H1 (cell line): ENCODE results near the gene REG3G. TPM values are rescaled to one million over a fixed set of nuclear protein-coding genes. Genes with fewer than 3 reads are reported as not detected.

Source experiments
- CTCF ChIA-PET: fragments of 300-600 bp; sonication (Branson Sonifier 250); formaldehyde crosslinking; loops from one replicate; lab custom pipeline; 2021; ENCODE audit not compliant: partially characterized antibody; lab: Charles Lee
- POLR2A ChIA-PET: fragments of 300-600 bp; sonication (Branson Sonifier 250); formaldehyde crosslinking; loops from one replicate; lab custom pipeline; 2021; ENCODE audit warnings: inconsistent platforms; ENCODE audit not compliant: partially characterized antibody; lab: Charles Lee
- DNase-seq, 2 experiments: peaks; one replicate each; pipeline versions ENCODE4 v3.0.0 to v3.0.0-alpha.2; 2010 to 2022; ENCODE audit warnings: low spot score in 2 of 2, low read depth in 1 of 2, mixed read lengths in 1 of 2
- FAIRE-seq: peaks from 2 replicates; lab custom pipeline; 2011; peaks lifted over from hg19 to GRCh38; lab: Jason Lieb, UNC
- H2AFZ ChIP-seq: 2 replicates; pipeline ENCODE4 v1.8.1; 2012; ENCODE audit warnings: low read length, inconsistent platforms
- H2AK5ac ChIP-seq: 2 replicates; pipeline ENCODE4 v1.6.1; 2013; ENCODE audit warnings: low read depth, low read length
- H2BK120ac ChIP-seq: replicated peaks from 2 replicates; pipeline ENCODE3; 2013; ENCODE audit warnings: low read depth, low read length, inconsistent platforms
- H2BK12ac ChIP-seq: 2 replicates; pipeline ENCODE4 v1.6.1; 2013; ENCODE audit warnings: low read depth, low read length
- H2BK15ac ChIP-seq: 2 replicates; pipeline ENCODE4 v1.6.1; 2013; ENCODE audit warnings: low read length
- H2BK20ac ChIP-seq: 2 replicates; pipeline ENCODE4 v1.6.1; 2013; ENCODE audit warnings: low read length
- H2BK5ac ChIP-seq: 2 replicates; pipeline ENCODE4 v1.6.1; 2013; ENCODE audit warnings: low read depth, low read length
- H3K14ac ChIP-seq: 2 replicates; pipeline ENCODE4 v1.6.1; 2013; ENCODE audit warnings: inconsistent platforms; ENCODE audit not compliant: insufficient read length
- H3K18ac ChIP-seq: 2 replicates; pipeline ENCODE4 v1.6.1; 2013; ENCODE audit warnings: low read length; ENCODE audit errors: extremely low read depth
- H3K23ac ChIP-seq: 2 replicates; pipeline ENCODE4 v1.6.1; 2013; ENCODE audit warnings: inconsistent platforms; ENCODE audit not compliant: insufficient read length
- H3K23me2 ChIP-seq: 2 replicates; pipeline ENCODE4 v1.6.1; 2013; ENCODE audit warnings: low read depth, low read length
- H3K27ac ChIP-seq: 2 replicates; pipeline ENCODE4 v1.6.1; 2011; ENCODE audit warnings: low read depth, low read length, inconsistent platforms
- H3K27me3 ChIP-seq, 4 experiments: replicated peaks in 1 of 4; 1 replicate in 1 of 4; 2 replicates in 3 of 4; pipeline versions ENCODE4 v1.6.1 to v1.8.1; 2011 to 2013; ENCODE audit warnings: low read length in 3 of 4, mild to moderate bottlenecking in 3 of 4, inconsistent platforms in 2 of 4, mixed read lengths in 2 of 4, moderate library complexity in 1 of 4; ENCODE audit not compliant: control insufficient read depth in 3 of 4, insufficient read depth in 3 of 4; ENCODE audit errors: extremely low read depth in 1 of 4
- H3K36me3 ChIP-seq, 4 experiments: 2 replicates each; pipeline versions ENCODE4 v1.6.1 to v1.8.1; 2011 to 2013; ENCODE audit warnings: mild to moderate bottlenecking in 4 of 4, low read length in 3 of 4, moderate library complexity in 2 of 4, control low read depth in 1 of 4, inconsistent platforms in 1 of 4; ENCODE audit not compliant: insufficient read depth in 4 of 4, control insufficient read depth in 2 of 4
- H3K4ac ChIP-seq: replicated peaks from 2 replicates; pipeline ENCODE3; 2013; ENCODE audit warnings: low read length, low read depth, mixed read lengths, inconsistent platforms; ENCODE audit not compliant: insufficient read length
- H3K4me1 ChIP-seq, 4 experiments: replicated peaks in 1 of 4; 1 replicate in 1 of 4; 2 replicates in 3 of 4; pipeline versions ENCODE4 v1.6.1 to v1.8.1; 2011 to 2013; ENCODE audit warnings: low read length in 3 of 4, inconsistent platforms in 2 of 4, mixed read lengths in 1 of 4; ENCODE audit not compliant: insufficient read depth in 4 of 4, control insufficient read depth in 3 of 4
- H3K4me2 ChIP-seq, 2 experiments: 2 replicates each; pipeline versions ENCODE4 v1.6.1 to v1.8.1; 2011 to 2013; ENCODE audit warnings: low read depth in 2 of 2, low read length in 2 of 2, control low read depth in 1 of 2, inconsistent platforms in 1 of 2, mild to moderate bottlenecking in 1 of 2; ENCODE audit not compliant: insufficient read depth in 1 of 2
- H3K4me3 ChIP-seq, 4 experiments: fragments of 200-600, 300-600 bp in 1 of 4; sonication (generic), shearing (Covaris generic), sonication (Bioruptor Twin) in 1 of 4; 2 replicates each; pipeline versions ENCODE4 v1.5.1 to v1.8.1; 2011 to 2016; ENCODE audit warnings: low read length in 4 of 4, low read depth in 3 of 4, control low read depth in 2 of 4, inconsistent platforms in 2 of 4, mild to moderate bottlenecking in 2 of 4, mixed read lengths in 1 of 4, moderate library complexity in 1 of 4; ENCODE audit not compliant: insufficient read depth in 2 of 4; ENCODE audit errors: extremely low read depth in 1 of 4
- H3K56ac ChIP-seq: replicated peaks from 2 replicates; pipeline ENCODE3; 2013; ENCODE audit warnings: low read depth, mild to moderate bottlenecking, mixed read lengths, low read length, inconsistent platforms; ENCODE audit not compliant: insufficient read length
- H3K79me1 ChIP-seq: 2 replicates; pipeline ENCODE4 v1.6.1; 2013; ENCODE audit warnings: low read depth, low read length, control low read depth
- H3K79me2 ChIP-seq, 2 experiments: 2 replicates each; pipeline versions ENCODE4 v1.6.1 to v1.8.1; 2012 to 2013; ENCODE audit warnings: low read length in 2 of 2, mild to moderate bottlenecking in 2 of 2, inconsistent platforms in 1 of 2; ENCODE audit not compliant: insufficient read depth in 2 of 2, control insufficient read depth in 1 of 2
- H3K9ac ChIP-seq, 4 experiments: replicated peaks in 1 of 4; 1 replicate in 1 of 4; 2 replicates in 3 of 4; pipeline versions ENCODE4 v1.6.1 to v1.8.1; 2011 to 2013; ENCODE audit warnings: low read depth in 3 of 4, low read length in 3 of 4, control low read depth in 2 of 4, mild to moderate bottlenecking in 2 of 4, moderate library complexity in 2 of 4, inconsistent platforms in 1 of 4; ENCODE audit errors: extremely low read depth in 1 of 4
- H3K9me3 ChIP-seq, 2 experiments: 2 replicates each; pipeline versions ENCODE4 v1.6.1 to v1.8.1; 2012 to 2013; ENCODE audit warnings: mild to moderate bottlenecking in 2 of 2, moderate library complexity in 2 of 2, control low read depth in 1 of 2, inconsistent platforms in 1 of 2, low read depth in 1 of 2, low read length in 1 of 2, mixed read lengths in 1 of 2; ENCODE audit not compliant: insufficient read depth in 2 of 2
- H4K20me1 ChIP-seq, 2 experiments: replicated peaks in 1 of 2; 2 replicates each; pipeline versions ENCODE3 to v1.8.1; 2011 to 2013; ENCODE audit warnings: inconsistent platforms in 2 of 2, low read length in 2 of 2, mild to moderate bottlenecking in 1 of 2; ENCODE audit not compliant: insufficient read depth in 2 of 2, control insufficient read depth in 1 of 2
- H4K5ac ChIP-seq: 2 replicates; pipeline ENCODE4 v1.6.1; 2013; ENCODE audit warnings: low read length, low read depth, mixed read lengths, inconsistent platforms; ENCODE audit not compliant: insufficient read length
- H4K8ac ChIP-seq: 2 replicates; pipeline ENCODE4 v1.8.0; 2013; ENCODE audit warnings: mild to moderate bottlenecking, moderate library complexity, low read length, inconsistent platforms; ENCODE audit not compliant: insufficient read depth; ENCODE audit errors: extremely low read depth
- H4K91ac ChIP-seq: replicated peaks from 2 replicates; pipeline ENCODE3; 2013; ENCODE audit warnings: low read length, mixed read lengths, inconsistent platforms; ENCODE audit not compliant: insufficient read length
- BACH1 ChIP-seq: IDR thresholded peaks from 2 replicates; pipeline ENCODE4 v1.6.1; 2012; ENCODE audit warnings: low read length, improper control_type of control experiment
- GTF2F1 ChIP-seq: IDR thresholded peaks from 2 replicates; pipeline ENCODE4 v1.6.1; 2012; ENCODE audit warnings: low read depth, low read length, improper control_type of control experiment, borderline replicate concordance
- NRF1 ChIP-seq: IDR thresholded peaks from 2 replicates; pipeline ENCODE4 v1.6.1; 2011; ENCODE audit warnings: mild to moderate bottlenecking, low read depth, low read length, improper control_type of control experiment
- TCF12 ChIP-seq: IDR thresholded peaks from 2 replicates; pipeline ENCODE4 v1.6.1; 2011; ENCODE audit warnings: low read depth, mild to moderate bottlenecking, low read length
- WGBS, 2 experiments: shearing (Covaris generic) in 1 of 2; methylation state at CpG; one replicate each; pipeline versions ENCODE4 v1.1.6 to v1.1.7; 2013 to 2015; ENCODE audit warnings: low lambda C conversion rate in 2 of 2, mixed read lengths in 2 of 2, inconsistent platforms in 1 of 2, low coverage in 1 of 2, missing lambda C conversion rate in 1 of 2; ENCODE audit not compliant: insufficient replicate concordance in 2 of 2, insufficient coverage in 1 of 2, insufficient read length in 1 of 2; ENCODE audit errors: extremely low coverage in 1 of 2, missing lambda C conversion rate in 1 of 2; 5-methylcytosine and 5-hydroxymethylcytosine counted together
- polyA plus RNA-seq, 7 experiments: library from polyadenylated mRNA; depleted of rRNA in 3 of 7; stranded (reverse) in 5 of 7; unstranded in 2 of 7; fragments of >200 nt in 5 of 7; fragments of 200-250 nt in 2 of 7; gene quantifications; 1 replicate in 5 of 7; 2 replicates in 1 of 7; 4 replicates in 1 of 7; pipeline versions ENCODE4 v1.2.1 to v1.2.3, GENCODE V29; 2011 to 2013; ENCODE audit warnings: missing spikeins in 2 of 7, mixed read lengths in 2 of 7
- total RNA-seq: library from RNA; stranded (reverse); fragmentation: NEBNext Ultra II Directional; extraction: Animal tissue kit (Norgen Biotek cat#: 25700); gene quantifications from 2 replicates; pipeline ENCODE4 v1.2.1, GENCODE V29; 2021
- TF ChIP-seq, protein P1 (sequence below): IDR thresholded peaks from 2 replicates; pipeline ENCODE4 v1.6.1; 2012; ENCODE audit warnings: inconsistent platforms

The REG3G gene
- total and polyA plus RNA-seq, 2 of the 8 experiments (the other 6 are each of a cell fraction or from before 2014, with no cell fraction given): not detected

DNA sequence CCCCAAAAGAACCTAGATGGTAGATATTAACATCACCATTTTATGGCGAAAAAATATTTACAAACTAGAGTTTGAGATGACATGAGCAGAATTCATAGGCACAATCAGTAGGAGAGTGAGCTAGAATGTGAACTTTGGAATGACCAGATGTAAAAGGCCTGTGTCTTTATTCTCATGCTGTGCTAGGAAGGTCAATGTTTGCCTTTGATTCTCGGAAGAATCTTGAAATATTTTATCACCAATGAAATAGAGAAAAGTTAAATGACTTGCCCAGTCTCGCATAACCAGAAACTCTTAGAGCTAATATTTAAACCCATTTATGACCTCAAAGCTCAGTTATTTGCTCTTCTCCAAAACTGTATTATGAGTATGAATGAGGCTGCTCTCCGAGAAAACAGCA is 9.2 kb upstream of the REG3G start:
- Histone ChIP-seq H3K23me2 (no peaks in the 10 kb centered on the region), H3K27me3 (no peaks in the 10 kb centered on the region), H2BK5ac (no peak overlapping the region), H3K23ac (no peak overlapping the region), H4K20me1 (no peaks in the 10 kb centered on the region), H3K79me2 (no peaks in the 10 kb centered on the region), H3K27ac (no peak overlapping the region), H4K91ac (no peak overlapping the region), H2BK15ac (no peak overlapping the region), H3K9ac (no peak overlapping the region), H3K4me3 (no peak overlapping the region), H2AFZ (no peak overlapping the region), H4K5ac (no peak overlapping the region), H4K8ac (no peak overlapping the region), H3K4me1 (no peaks in the 10 kb centered on the region), H2BK120ac (no peak overlapping the region), H2BK20ac (no peak overlapping the region), H3K9me3 (no peaks in the 10 kb centered on the region), H3K4ac (no peak overlapping the region), H2BK12ac (no peak overlapping the region), H3K79me1 (no peaks in the 10 kb centered on the region), H3K4me2 (no peak overlapping the region), H3K14ac (no peak overlapping the region), H3K56ac (no peak overlapping the region), H3K36me3 (no peaks in the 10 kb centered on the region), H3K18ac (no peak overlapping the region), H2AK5ac (no peak overlapping the region)
- POLR2A ChIA-PET: no interaction called here
- no peak for DNase-seq
- no peak for FAIRE-seq
- CTCF ChIA-PET: interaction anchor here (1.0 to 1.9 kb wide), 2 partner anchors 25 kb away, joined by 3 to 5 read pairs; no protein-coding TSS in a partner anchor
- 87% methylated on average over 4 of the region's 4 CpGs; no CpG with 5 or more reads in 1 of the 2 experiments for whole genome bisulfite sequencing, 2 experiments
- TF ChIP-seq BACH1 (no peak), NRF1 (no peak), TCF12 (no peak), GTF2F1 (no peak)
- TF ChIP-seq, protein P1, sequence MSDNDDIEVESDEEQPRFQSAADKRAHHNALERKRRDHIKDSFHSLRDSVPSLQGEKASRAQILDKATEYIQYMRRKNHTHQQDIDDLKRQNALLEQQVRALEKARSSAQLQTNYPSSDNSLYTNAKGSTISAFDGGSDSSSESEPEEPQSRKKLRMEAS: no peak
